Suprapubic skin (tissue), 4 donors: ENCODE results near the gene ZC3H12A.

Source experiments
- CTCF ChIP-seq, 2 donors: fragments of 200-600 bp in 1 of 2; fragments of 450-650 bp in 1 of 2; sonication (generic) in 1 of 2; IDR thresholded peaks; one replicate each; pipeline ENCODE4 v1.5.1; 2016 to 2019; ENCODE audit warnings: antibody characterized with exemption in 2 of 2, mild to moderate bottlenecking in 1 of 2, moderate library complexity in 1 of 2
- EP300 ChIP-seq: sonication (generic); formaldehyde crosslinking; IDR thresholded peaks from one replicate; pipeline ENCODE4 v1.6.1; 2017; ENCODE audit warnings: antibody characterized with exemption
- POLR2A ChIP-seq, 2 donors: fragments of 450-650 bp; IDR thresholded peaks; one replicate each; pipeline ENCODE4 v1.6.1; 2017; ENCODE audit warnings: antibody characterized with exemption in 2 of 2, mild to moderate bottlenecking in 2 of 2, moderate library complexity in 2 of 2
- POLR2AphosphoS5 ChIP-seq, 3 donors: sonication (generic); formaldehyde crosslinking; IDR thresholded peaks; one replicate each; pipeline ENCODE4 v1.6.1; 2017; ENCODE audit warnings: antibody characterized with exemption in 3 of 3

- TF ChIP-seq CTCF (IDR thresholded peaks at IDR 0.05): no peak
- no peak for TF ChIP-seq POLR2A (IDR thresholded peaks at IDR 0.05)
- TF ChIP-seq POLR2AphosphoS5 (IDR thresholded peaks at IDR 0.05): no peak
- no peak for TF ChIP-seq EP300
These were observed 24.7 kb downstream of the ZC3H12A start for GRCh38 chr1:37498872-37499617.
